HG03139 (cell line): ENCODE measurements around the gene CRLF3.
"Not testable (repeated sequence)": the region's sequence is repeated elsewhere in the genome, so short reads cannot be mapped to it uniquely, and the experiment has no call there.

Experiments
- ATAC-seq: cut with Tn5 transposase; IDR thresholded peaks from one replicate; pipeline ENCODE4 v1.9.1; 2021; ENCODE audit not compliant: unreplicated experiment

CRLF3 gene

GRCh38 chr17:30824356-30825145, at the start of gene CRLF3:
Gene CRLF3 (minus strand): TSS chr17:30824692. CDS start chr17:30824651, 41 bp downstream.
- ATAC-seq: peak; percentile 90

- no peak for ATAC-seq
Observed at GRCh38 chr17:30869005-30869404, 44.5 kb upstream of the CRLF3 start.

GRCh38 chr17:30864636-30865035, 40.1 kb upstream of the CRLF3 start:
- no peak for ATAC-seq

- ATAC-seq: no peak
Observed at GRCh38 chr17:30858556-30859250, 34.2 kb upstream of the CRLF3 start.

GRCh38 chr17:30854146-30854545, 29.7 kb upstream of the CRLF3 start:
- no peak for ATAC-seq

- no peak for ATAC-seq
Observed at GRCh38 chr17:30848021-30848420, 23.5 kb upstream of the CRLF3 start.

- no peak for ATAC-seq
Observed at GRCh38 chr17:30840771-30841170, 16.3 kb upstream of the CRLF3 start.

- ATAC-seq: no peak
Observed at GRCh38 chr17:30838202-30838807, 13.8 kb upstream of the CRLF3 start.

- no peak for ATAC-seq
Observed at GRCh38 chr17:30832438-30833124, 8.1 kb upstream of the CRLF3 start.

- ATAC-seq: peak; percentile 71
Observed at GRCh38 chr17:30831663-30832437, 7.4 kb upstream of the CRLF3 start, which contains the start of gene ATAD5. Gene ATAD5 (plus strand): TSS chr17:30831966. CDS start chr17:30832348, 382 bp downstream.

- ATAC-seq: no peak
Observed at GRCh38 chr17:30831257-30831656, 6.8 kb upstream of the CRLF3 start.

GRCh38 chr17:30829022-30829421, 4.5 kb upstream of the CRLF3 start:
- no peak for ATAC-seq

- no peak for ATAC-seq
Observed at GRCh38 chr17:30827082-30827481, 2.6 kb upstream of the CRLF3 start.

GRCh38 chr17:30824002-30824355, 513 bp downstream of the CRLF3 start:
- ATAC-seq: no peak

- ATAC-seq: no peak
Observed at GRCh38 chr17:30823421-30823820, 1.1 kb downstream of the CRLF3 start.

- not testable (repeated sequence) for ATAC-seq
Observed at GRCh38 chr17:30822919-30823318, 1.6 kb downstream of the CRLF3 start.

- ATAC-seq: no peak
Observed at GRCh38 chr17:30821871-30822723, 2.4 kb downstream of the CRLF3 start.

GRCh38 chr17:30819971-30820705, 4.4 kb downstream of the CRLF3 start:
- ATAC-seq: no peak

- no peak for ATAC-seq
Observed at GRCh38 chr17:30816165-30816564, 8.3 kb downstream of the CRLF3 start.
